ENCODE data around the gene PSME3IP1. TPM values are rescaled to one million over a fixed set of nuclear protein-coding genes. Genes with fewer than 3 reads are reported as not detected.

PSME3IP1 gene
- total and polyA plus RNA-seq, 9 of the 15 experiments (the other 6 are each of a cell fraction or from before 2014, with no cell fraction given): 63.8 to 187 (median 142) TPM

GRCh38 chr16:57185945-57186871 lies at the start of gene PSME3IP1, which contains the start of gene RSPRY1 (continued):
- TF ChIP-seq MGA (IDR thresholded peaks at IDR 0.05): no peak; the same call in 1 of the 2 replicates
- peak; percentile 94 for TF ChIP-seq USF2 (CRISPR knock-in tag; IDR thresholded peaks at IDR 0.05)
- TF ChIP-seq SNAPC5 (CRISPR knock-in tag; IDR thresholded peaks at IDR 0.05): no peak
- TF ChIP-seq RFX1 (IDR thresholded peaks at IDR 0.05): peak; percentile 88
- TF ChIP-seq STAT5B (CRISPR knock-in tag; IDR thresholded peaks at IDR 0.05): no peak
- no peak for TF ChIP-seq ZNF395 (CRISPR knock-in tag; IDR thresholded peaks at IDR 0.05)
- TF ChIP-seq SREBF2 (CRISPR knock-in tag; IDR thresholded peaks at IDR 0.05): no peak
- TF ChIP-seq COPS2 (conservative IDR thresholded peaks at IDR 0.05): no peak
- no peak for TF ChIP-seq HIVEP1 (CRISPR knock-in tag; IDR thresholded peaks at IDR 0.05)
- TF ChIP-seq FOXO4 (CRISPR knock-in tag; IDR thresholded peaks at IDR 0.05): no peak
- TF ChIP-seq TCF7 (IDR thresholded peaks at IDR 0.05; ENCODE audit: borderline replicate concordance): no peak

Measured in K562 (cell line).